ACC112 (cell line): ENCODE data around the gene ZNF746.

Experiments used
- H2AFZ ChIP-seq: fragments of 200-600 bp; sonication (generic); one replicate; pipeline ENCODE4 v1.6.0; 2017; ENCODE audit warnings: antibody characterized with exemption, low read length; ENCODE audit not compliant: unreplicated experiment
- H3K27ac ChIP-seq: fragments of 200-600 bp; sonication (generic); 2 replicates; pipeline ENCODE4 v1.5.1; 2014; ENCODE audit warnings: low read depth, mild to moderate bottlenecking, antibody characterized with exemption, low read length, moderate library complexity
- H3K27me3 ChIP-seq: fragments of 200-600 bp; sonication (generic); 2 replicates; pipeline ENCODE4 v1.6.1; 2014; ENCODE audit warnings: mild to moderate bottlenecking, antibody characterized with exemption, low read length, moderate library complexity, mixed read lengths; ENCODE audit not compliant: insufficient read depth
- H3K36me3 ChIP-seq: fragments of 200-600 bp; sonication (generic); 2 replicates; pipeline ENCODE4 v1.6.1; 2016; ENCODE audit warnings: mild to moderate bottlenecking, antibody characterized with exemption, low read length, moderate library complexity, mixed read lengths; ENCODE audit not compliant: insufficient read depth
- H3K4me1 ChIP-seq: fragments of 200-600 bp; sonication (generic); one replicate; pipeline ENCODE4 v1.6.1; 2016; ENCODE audit warnings: low read length, mixed read lengths; ENCODE audit not compliant: insufficient read depth, unreplicated experiment, control insufficient read depth
- H3K4me3 ChIP-seq: fragments of 200-600 bp; sonication (generic); 2 replicates; pipeline ENCODE4 v1.5.1; 2014; ENCODE audit warnings: mild to moderate bottlenecking, low read depth, low read length
- H3K79me2 ChIP-seq: fragments of 200-600 bp; sonication (generic); one replicate; pipeline ENCODE4 v1.6.0; 2016; ENCODE audit warnings: low read length; ENCODE audit not compliant: control insufficient read depth, unreplicated experiment, insufficient read depth

Gene ZNF746

DNA sequence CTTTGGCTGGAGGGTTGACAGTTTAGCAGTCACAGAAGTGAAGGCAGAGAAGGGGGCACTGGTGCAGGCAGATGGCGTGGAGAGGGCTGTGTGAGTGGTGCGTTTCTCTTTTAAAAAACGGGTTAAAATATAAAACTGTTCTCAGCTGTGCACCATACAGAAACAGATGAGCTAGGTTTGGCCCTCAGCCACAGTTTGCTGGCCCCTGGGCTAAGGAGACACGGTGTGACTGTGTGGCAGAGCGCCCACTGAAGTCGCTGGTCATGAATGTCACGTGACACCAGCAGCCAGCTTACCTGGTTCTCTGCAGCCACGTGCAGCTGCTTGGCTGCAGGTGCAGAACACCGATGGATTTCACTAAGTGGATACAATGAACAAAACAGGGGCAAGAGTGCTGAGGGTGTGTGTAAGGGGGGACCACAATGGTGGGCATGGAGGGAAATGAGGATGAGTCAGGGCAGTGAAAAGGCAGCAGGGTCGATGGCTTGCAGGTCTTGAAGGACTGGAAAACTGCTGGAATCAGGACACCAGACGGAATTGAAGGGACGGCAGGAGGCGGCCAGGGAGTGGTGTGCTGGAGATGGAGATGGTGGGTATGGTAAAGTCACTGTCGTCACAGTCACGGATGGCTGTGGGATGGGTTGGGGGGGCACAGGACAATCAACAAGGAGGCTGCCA lies 7.4 kb downstream of the ZNF746 start:
- Histone ChIP-seq H3K4me1 (peaks cover 7% of the 10 kb centered on the region), H3K4me3 (no peak overlapping the region), H3K79me2 (peaks cover 9% of the 10 kb centered on the region), H2AFZ (no peak overlapping the region), H3K36me3 (peaks cover 37% of the 10 kb centered on the region), H3K27me3 (no peaks in the 10 kb centered on the region), H3K27ac (no peak overlapping the region)

DNA sequence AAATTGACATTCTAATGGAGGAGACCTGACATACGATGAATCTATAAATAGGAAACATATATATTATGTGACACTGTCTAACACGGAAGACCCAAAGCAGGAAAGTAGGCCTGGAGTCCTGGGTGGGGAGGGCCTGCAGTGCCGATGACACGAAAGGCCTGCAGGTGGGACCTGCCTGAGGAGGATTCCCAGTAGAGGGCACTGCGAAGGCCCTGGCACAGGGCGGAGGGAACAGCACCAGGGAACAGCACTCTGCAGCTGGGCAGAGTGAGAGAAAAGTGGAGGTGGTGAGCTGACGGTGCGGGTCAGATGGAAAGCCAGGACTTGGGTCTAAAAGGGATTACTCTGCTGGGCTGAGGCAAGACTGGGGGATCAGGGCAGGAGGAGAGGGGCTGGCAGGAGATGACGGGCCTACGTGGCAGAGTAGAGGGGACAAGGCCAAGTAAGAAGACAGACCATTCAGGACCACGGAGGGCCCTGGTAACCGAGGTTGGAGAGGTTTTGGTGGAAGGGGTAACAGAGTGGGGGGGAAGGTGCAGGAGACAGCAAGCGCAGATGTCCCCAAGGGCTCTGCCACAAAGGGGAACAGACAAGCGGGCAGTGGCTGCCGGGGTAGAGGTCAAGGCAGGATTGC lies 8.1 kb downstream of the ZNF746 start:
- Histone ChIP-seq H3K36me3 (peaks cover 42% of the 10 kb centered on the region), H3K27ac (no peak overlapping the region), H3K27me3 (no peaks in the 10 kb centered on the region), H3K4me3 (no peak overlapping the region), H2AFZ (no peak overlapping the region), H3K4me1 (no peaks in the 10 kb centered on the region), H3K79me2 (peaks cover 2% of the 10 kb centered on the region)

DNA sequence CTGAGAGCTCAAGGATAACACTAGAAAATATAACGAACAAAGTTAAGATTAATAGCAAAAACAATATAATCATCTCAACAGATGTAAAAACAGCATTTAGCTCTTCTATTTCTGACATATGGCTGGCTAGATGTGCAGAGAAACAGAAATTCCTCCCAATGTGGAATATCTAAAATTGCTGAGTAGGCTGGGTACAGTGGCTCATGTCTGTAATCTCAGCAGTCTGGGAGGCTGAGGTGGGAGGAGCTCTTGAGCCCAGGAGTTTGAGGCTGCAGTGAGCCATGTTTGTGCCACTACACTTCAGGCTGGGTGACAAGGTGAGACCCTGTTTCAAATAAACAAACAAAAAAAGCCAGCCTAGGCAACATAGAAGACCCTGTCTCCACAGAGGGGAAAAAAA lies 18.0 kb downstream of the ZNF746 start:
- Histone ChIP-seq H3K79me2 (no peaks in the 10 kb centered on the region), H3K27ac (no peak overlapping the region), H2AFZ (no peak overlapping the region), H3K4me1 (no peaks in the 10 kb centered on the region), H3K27me3 (no peaks in the 10 kb centered on the region), H3K36me3 (peaks cover 56% of the 10 kb centered on the region), H3K4me3 (no peak overlapping the region)

DNA sequence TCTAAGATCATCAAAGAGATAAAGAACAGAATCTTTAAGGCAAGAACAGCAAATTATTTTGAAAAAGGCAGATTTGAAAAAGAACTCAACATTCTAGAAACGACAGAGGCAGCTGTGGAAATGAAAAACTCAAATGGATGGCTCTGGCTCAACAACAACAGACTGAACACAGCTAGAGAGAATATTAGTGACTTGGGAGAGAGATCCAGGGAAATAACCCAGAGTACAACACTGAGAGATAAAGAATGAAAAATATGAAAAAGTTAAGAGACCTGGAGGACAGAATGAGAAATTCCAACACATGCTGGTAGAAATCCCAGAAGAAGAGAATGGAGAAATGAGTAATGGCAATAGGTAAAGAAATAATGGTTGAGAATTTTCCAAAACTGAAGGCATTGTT lies 18.9 kb downstream of the ZNF746 start:
- Histone ChIP-seq H3K79me2 (no peaks in the 10 kb centered on the region), H3K36me3 (peaks cover 50% of the 10 kb centered on the region), H3K27me3 (no peaks in the 10 kb centered on the region)

DNA sequence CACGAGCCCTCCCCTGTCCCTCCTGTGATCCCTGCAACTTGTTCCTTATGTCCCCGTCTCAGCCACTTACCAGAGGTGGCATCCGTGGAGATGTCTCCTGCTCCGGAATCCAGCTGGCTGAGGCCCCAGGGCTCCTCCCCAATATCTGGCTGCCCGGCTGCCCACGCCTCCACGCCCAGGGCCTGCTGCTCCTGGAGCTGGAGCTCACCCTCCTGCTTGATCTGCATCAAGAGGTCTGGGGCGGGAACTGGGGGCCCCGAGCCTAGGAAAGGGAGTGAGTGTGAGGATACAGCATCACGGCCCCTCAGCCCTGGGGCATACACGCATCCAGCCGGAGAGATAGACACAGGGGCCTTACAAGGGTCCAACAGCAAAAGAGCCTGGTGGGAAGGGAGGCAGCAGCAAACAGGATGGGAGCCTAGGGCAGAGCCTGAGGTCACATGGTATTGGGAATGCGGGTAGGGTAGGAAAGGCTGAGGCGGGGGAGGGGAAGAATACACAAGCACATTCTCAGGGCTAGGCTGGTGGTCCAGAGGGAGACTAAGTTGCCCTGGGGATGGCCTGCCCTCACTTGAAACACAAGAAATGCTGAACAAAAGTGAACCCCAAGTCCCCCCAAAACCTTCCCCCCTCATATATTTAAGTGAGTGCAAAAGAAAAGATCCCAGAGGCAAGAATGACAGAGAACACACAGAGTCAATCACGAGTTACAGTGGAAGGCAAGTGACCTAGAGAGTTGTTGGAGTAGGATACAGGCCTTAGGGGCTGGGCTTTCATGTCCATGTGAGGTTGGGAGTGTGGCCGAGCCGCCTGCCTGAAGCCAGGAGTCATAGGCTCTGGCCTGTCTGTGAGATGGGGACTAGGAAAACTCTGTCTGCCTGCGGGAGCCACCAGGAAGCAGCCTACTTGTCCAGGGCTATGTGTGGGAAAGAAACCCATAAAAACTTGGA lies 19.8 kb downstream of the ZNF746 start:
- Histone ChIP-seq H2AFZ (no peak overlapping the region), H3K4me1 (no peaks in the 10 kb centered on the region), H3K4me3 (no peak overlapping the region), H3K27ac (no peak overlapping the region), H3K36me3 (peaks cover 52% of the 10 kb centered on the region), H3K27me3 (no peaks in the 10 kb centered on the region), H3K79me2 (no peaks in the 10 kb centered on the region)

More for the DNA sequence above, 18.9 kb downstream of the ZNF746 start:
- H3K4me3 ChIP-seq = no peak overlapping the region
- H3K4me1 ChIP-seq = no peaks in the 10 kb centered on the region
- H3K27ac ChIP-seq = no peak overlapping the region
- no peak overlapping the region for H2AFZ ChIP-seq

DNA sequence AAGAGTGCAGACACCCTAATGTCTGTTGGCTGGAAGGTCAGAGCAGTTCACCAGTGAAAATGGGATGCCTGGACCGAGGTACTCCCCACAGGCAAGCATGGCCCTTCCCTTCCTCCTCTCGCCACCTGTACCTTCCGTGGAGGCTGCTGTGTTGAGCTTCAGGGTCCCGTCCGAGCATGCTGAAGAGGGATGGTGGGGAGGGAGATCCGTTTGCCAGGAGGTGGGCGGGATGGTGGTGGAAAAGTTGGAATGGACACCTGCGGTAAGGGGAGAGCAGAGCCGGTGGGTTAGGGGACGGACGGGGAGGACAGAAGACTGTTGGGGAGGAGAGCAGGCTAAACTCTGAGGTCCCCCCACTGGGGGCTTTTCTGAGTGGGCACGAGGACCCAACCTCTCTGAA lies 20.8 kb downstream of the ZNF746 start:
- Histone ChIP-seq H3K4me1 (no peaks in the 10 kb centered on the region), H3K4me3 (no peak overlapping the region), H3K36me3 (peaks cover 54% of the 10 kb centered on the region), H3K27ac (no peak overlapping the region), H2AFZ (no peak overlapping the region), H3K79me2 (no peaks in the 10 kb centered on the region), H3K27me3 (no peaks in the 10 kb centered on the region)

DNA sequence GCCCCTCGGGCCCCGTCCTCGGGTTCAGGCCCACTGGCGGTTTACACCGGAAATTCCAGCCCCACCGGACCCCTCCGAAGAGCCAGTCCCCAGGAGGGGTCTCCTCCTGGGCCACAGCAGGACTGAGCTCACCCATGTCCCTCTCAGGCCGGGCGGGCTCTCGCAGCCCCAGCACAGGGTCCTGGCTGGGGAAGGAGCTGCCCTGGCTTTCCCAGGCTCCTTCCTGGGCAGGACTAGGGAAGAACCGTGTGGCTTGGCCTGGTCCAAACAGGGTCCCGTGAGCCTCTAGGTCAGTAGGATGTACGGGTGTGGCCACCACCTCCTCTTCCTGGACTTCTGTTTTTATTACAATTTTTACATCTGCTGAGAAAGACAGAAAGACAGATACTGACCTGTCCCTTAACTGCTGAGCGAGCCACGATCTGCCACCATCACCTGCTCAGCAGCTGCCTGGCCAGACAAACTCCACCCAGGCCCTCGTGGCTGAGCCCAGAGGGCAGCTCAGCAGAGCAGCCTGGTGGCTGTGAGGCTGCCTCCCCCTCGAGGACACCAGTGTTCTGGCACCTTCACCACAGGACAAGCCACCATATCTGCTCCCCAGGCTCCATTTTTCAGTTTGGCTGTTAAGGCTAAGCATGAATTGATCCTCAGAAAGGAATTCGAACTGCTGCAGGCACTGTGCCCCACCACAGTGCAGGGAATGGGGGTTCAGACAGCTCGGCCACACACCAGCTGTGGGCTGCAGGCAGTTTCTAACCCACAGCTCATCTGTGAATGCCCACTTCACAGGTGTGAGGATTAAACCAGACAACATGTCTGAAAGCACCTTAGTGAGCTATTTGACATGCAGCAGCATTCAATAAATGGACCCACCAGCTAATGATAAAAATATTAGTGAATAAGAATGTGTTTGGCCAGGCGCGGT lies 22.2 kb downstream of the ZNF746 start:
- Histone ChIP-seq H2AFZ (no peak overlapping the region), H3K36me3 (peaks cover 43% of the 10 kb centered on the region), H3K4me3 (no peak overlapping the region), H3K4me1 (no peaks in the 10 kb centered on the region), H3K27me3 (no peaks in the 10 kb centered on the region), H3K79me2 (no peaks in the 10 kb centered on the region), H3K27ac (no peak overlapping the region)

DNA sequence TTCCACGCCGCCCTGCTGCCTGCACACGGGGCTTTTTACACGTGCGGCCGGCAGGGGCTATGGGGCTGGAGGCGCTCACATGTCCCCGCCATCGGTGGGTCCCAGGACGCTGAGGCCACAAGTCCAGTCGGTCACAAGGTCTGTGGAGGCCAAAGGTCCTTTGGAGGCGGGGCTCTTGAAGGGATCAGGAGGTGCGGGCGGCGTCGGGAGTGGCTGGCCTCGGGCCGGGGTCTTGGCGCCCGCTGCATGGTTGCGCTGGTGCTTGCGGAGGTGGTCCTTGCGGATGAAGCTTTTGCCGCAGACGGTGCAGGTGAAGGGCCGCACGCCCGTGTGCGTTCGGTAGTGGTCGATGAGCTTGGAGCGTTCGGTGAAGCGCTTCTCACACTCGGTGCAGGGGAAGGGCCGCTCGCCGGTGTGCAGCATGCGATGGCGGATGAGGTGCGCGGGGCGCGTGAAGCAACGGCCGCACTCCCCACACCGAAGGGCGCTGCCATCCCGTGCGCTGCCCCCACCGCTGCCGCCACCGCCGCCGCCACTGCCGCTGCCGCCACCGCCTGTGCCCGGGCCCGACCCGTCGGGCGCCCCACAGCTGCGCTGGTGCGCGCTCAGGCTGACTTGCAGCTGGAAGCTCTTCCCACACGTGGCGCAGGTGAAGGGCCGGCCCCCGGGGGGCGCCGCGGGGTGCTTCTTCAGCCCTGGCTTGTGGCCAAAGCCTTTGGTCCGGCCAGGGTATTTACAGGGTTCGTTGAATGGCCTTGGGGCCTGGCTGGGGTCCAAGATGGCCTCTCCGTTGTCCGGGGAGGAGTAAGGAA lies 23.1 kb downstream of the ZNF746 start:
- H3K4me3 ChIP-seq = no peak overlapping the region
- H3K4me1 ChIP-seq = no peaks in the 10 kb centered on the region
- no peak overlapping the region for H2AFZ ChIP-seq
- H3K27ac ChIP-seq = no peak overlapping the region
- H3K27me3 ChIP-seq = no peaks in the 10 kb centered on the region
- H3K36me3 ChIP-seq = peaks cover 37% of the 10 kb centered on the region
- no peaks in the 10 kb centered on the region for H3K79me2 ChIP-seq

DNA sequence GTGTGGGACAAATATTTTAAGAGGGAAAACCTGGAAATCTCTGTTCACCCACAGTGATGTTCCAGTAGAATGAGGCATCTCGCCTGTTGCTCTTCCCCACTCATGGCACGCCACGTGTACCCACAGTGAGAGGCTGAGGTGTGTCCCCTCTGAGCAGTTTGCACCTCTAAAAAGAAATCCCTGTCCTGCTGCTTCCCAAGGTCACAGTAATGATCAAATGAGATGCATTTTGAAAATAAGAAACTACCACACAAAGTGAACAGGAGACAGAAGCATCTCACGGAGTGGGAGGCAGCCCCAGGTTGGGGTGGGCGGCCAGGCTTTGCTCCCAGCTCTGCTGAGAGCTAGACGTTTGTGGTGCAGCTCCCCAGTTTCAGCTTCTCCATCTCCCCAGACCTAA lies 24.4 kb downstream of the ZNF746 start:
- H3K4me3 ChIP-seq = no peak overlapping the region
- H3K27ac ChIP-seq = no peak overlapping the region
- H3K36me3 ChIP-seq = peaks cover 25% of the 10 kb centered on the region
- H3K79me2 ChIP-seq = no peaks in the 10 kb centered on the region
- no peaks in the 10 kb centered on the region for H3K4me1 ChIP-seq
- H2AFZ ChIP-seq = no peak overlapping the region
- H3K27me3 ChIP-seq = no peaks in the 10 kb centered on the region
